Keratinocyte (primary cell): Measurements from ENCODE around the gene TMUB1.

Experiments
- CTCF ChIP-seq, 3 experiments: IDR thresholded peaks in 1 of 3; conservative IDR thresholded peaks in 1 of 3; optimal IDR thresholded peaks in 1 of 3; 2 replicates in 2 of 3; 3 replicates in 1 of 3; pipeline versions ENCODE3 to v1.5.1; 2011; ENCODE audit warnings: low read length in 3 of 3, mild to moderate bottlenecking in 3 of 3, moderate library complexity in 2 of 3, control low read depth in 1 of 3, inconsistent platforms in 1 of 3; ENCODE audit not compliant: insufficient read depth in 2 of 3; ENCODE audit errors: extremely low read depth in 1 of 3
- EZH2 ChIP-seq: IDR thresholded peaks from one replicate; pipeline ENCODE4 v1.6.1; 2012; ENCODE audit warnings: inconsistent platforms, mild to moderate bottlenecking, low read length, moderate library complexity

- TF ChIP-seq CTCF (optimal IDR thresholded peaks at IDR 0.05 in 1 of 3, IDR thresholded peaks at IDR 0.05 in 1 of 3, conservative IDR thresholded peaks at IDR 0.05 in 1 of 3; ENCODE audit: extremely low read depth in 1 of 3, insufficient read depth in 2 of 3, low read length in 3 of 3): no peak
- TF ChIP-seq EZH2: no peak
Observed at GRCh38 chr7:151073990-151074389, 9.3 kb downstream of the TMUB1 start.
